Fibroblast of pulmonary artery (primary cell): ENCODE results near the gene TEX22.

Source experiments
- DNase-seq: peaks from one replicate; pipeline ENCODE4 v3.0.0-alpha.2; 2010; ENCODE audit warnings: low read depth
- H3K4me3 ChIP-seq: replicated peaks from 2 replicates; pipeline ENCODE4 v1.5.1; 2011; ENCODE audit warnings: low read depth, mild to moderate bottlenecking, control low read depth, low read length, moderate library complexity
- CTCF ChIP-seq: IDR thresholded peaks from 2 replicates; pipeline ENCODE4 v1.5.1; 2011; ENCODE audit warnings: mild to moderate bottlenecking, control low read depth, low read length, inconsistent platforms; ENCODE audit errors: missing control alignments

The TEX22 gene

GRCh38 chr14:105401699-105402098 is 3.4 kb downstream of the TEX22 start:
- no peak for TF ChIP-seq CTCF
- H3K4me3 ChIP-seq: no peak overlapping the region
- DNase-seq: no peak

GRCh38 chr14:105408592-105408991 is 10.3 kb downstream of the TEX22 start:
- H3K4me3 ChIP-seq: no peak overlapping the region
- no peak for TF ChIP-seq CTCF
- no peak for DNase-seq

GRCh38 chr14:105409364-105409763 is 11.0 kb downstream of the TEX22 start:
- TF ChIP-seq CTCF: no peak
- H3K4me3 ChIP-seq: no peak overlapping the region
- DNase-seq: no peak

- DNase-seq: no peak
- no peak overlapping the region for H3K4me3 ChIP-seq
- TF ChIP-seq CTCF: no peak
These were observed 12.3 kb downstream of the TEX22 start for GRCh38 chr14:105410642-105411016.

GRCh38 chr14:105411017-105411941 is 12.9 kb downstream of the TEX22 start:
- DNase-seq: peak; percentile 29
- no peak for TF ChIP-seq CTCF
- peak overlapping the region; percentile 32 for H3K4me3 ChIP-seq

- no peak overlapping the region for H3K4me3 ChIP-seq
- DNase-seq: no peak
- no peak for TF ChIP-seq CTCF
These were observed 13.8 kb downstream of the TEX22 start for GRCh38 chr14:105411985-105412770.
